Ectodermal cell (in vitro differentiated cells): ENCODE measurements around the gene C22orf15. TPM values are rescaled to one million over a fixed set of nuclear protein-coding genes. Genes with fewer than 3 reads are reported as not detected.
A peak's percentile ranks its signal among the peaks of the same experiment; 100 is the strongest.

Experiments used
- H3K27ac ChIP-seq: 2 replicates; pipeline ENCODE4 v1.7.0; 2013; ENCODE audit warnings: mild to moderate bottlenecking, low read depth, low read length; ENCODE audit not compliant: insufficient read depth, poor library complexity, severe bottlenecking
- H3K27me3 ChIP-seq: 2 replicates; pipeline ENCODE4 v1.7.0; 2013; ENCODE audit warnings: mild to moderate bottlenecking, low read length; ENCODE audit not compliant: insufficient read depth, control insufficient read depth, poor library complexity, severe bottlenecking
- H3K36me3 ChIP-seq: one replicate; pipeline ENCODE4 v1.7.0; 2013; ENCODE audit warnings: low read length; ENCODE audit not compliant: control insufficient read depth, insufficient read depth
- H3K4me1 ChIP-seq: one replicate; pipeline ENCODE4 v1.7.0; 2013; ENCODE audit warnings: low read length; ENCODE audit not compliant: control insufficient read depth, insufficient read depth
- H3K4me3 ChIP-seq: 2 replicates; pipeline ENCODE4 v1.7.0; 2013; ENCODE audit warnings: low read depth, low read length, control low read depth; ENCODE audit not compliant: insufficient read depth
- H3K9me3 ChIP-seq: 2 replicates; pipeline ENCODE4 v1.7.0; 2013; ENCODE audit warnings: mild to moderate bottlenecking, low read length, moderate library complexity; ENCODE audit not compliant: control insufficient read depth
- WGBS, 2 experiments: methylation state at CpG; one replicate each; pipeline ENCODE4 v1.1.7; 2013; ENCODE audit warnings: missing lambda C conversion rate in 2 of 2; 5-methylcytosine and 5-hydroxymethylcytosine counted together
- polyA plus RNA-seq, 4 experiments: library from polyadenylated mRNA; stranded (reverse); fragments of 50-300 nt; gene quantifications; one replicate each; pipeline ENCODE4 v1.2.3, GENCODE V29; 2013

The C22orf15 gene
- 4.8 TPM for polyA plus RNA-seq (2013, experiment 1 of 4)
- polyA plus RNA-seq (2013, experiment 2 of 4), result 4.0 TPM
- 3.8 TPM for polyA plus RNA-seq (2013, experiment 3 of 4)
- 3.9 TPM for polyA plus RNA-seq (2013, experiment 4 of 4)

- H3K4me1 ChIP-seq, result peaks cover 20% of the 10 kb centered on the region
- peak within 1 kb of the TSS; percentile 2 for H3K4me3 ChIP-seq
- no peaks in the 10 kb centered on the region for H3K36me3 ChIP-seq
- no peaks in the 10 kb centered on the region for H3K27me3 ChIP-seq
- 72 to 73% methylated on average over 23 of the region's 23 CpGs for WGBS, 2 experiments
- H3K9me3 ChIP-seq, result no peaks in the 10 kb centered on the region
- no peak within 1 kb of the TSS for H3K27ac ChIP-seq
These were observed at the start of gene C22orf15 for GRCh38 chr22:23762842-23763578. TSS of gene C22orf15 (plus strand) at chr22:23762990. CDS start at chr22:23763307, 317 bp downstream.

- Histone ChIP-seq H3K4me1 (no peaks in the 10 kb centered on the region), H3K36me3 (peaks cover 8% of the 10 kb centered on the region), H3K4me3 (no peak overlapping the region), H3K9me3 (no peaks in the 10 kb centered on the region), H3K27ac (no peak overlapping the region), H3K27me3 (no peaks in the 10 kb centered on the region)
- 93 to 95% methylated on average over 28 of the region's 28 CpGs for WGBS, 2 experiments
These were observed 48.8 kb upstream of the C22orf15 start for GRCh38 chr22:23713696-23714595.

GRCh38 chr22:23714596-23715578 lies 47.9 kb upstream of the C22orf15 start:
- Histone ChIP-seq H3K4me1 (no peaks in the 10 kb centered on the region), H3K27ac (no peak overlapping the region), H3K27me3 (no peaks in the 10 kb centered on the region), H3K4me3 (no peak overlapping the region), H3K36me3 (peaks cover 6% of the 10 kb centered on the region), H3K9me3 (no peaks in the 10 kb centered on the region)
- WGBS, 2 experiments, result 91 to 94% methylated on average over 23 of the region's 23 CpGs

GRCh38 chr22:23715806-23716375 lies 46.9 kb upstream of the C22orf15 start:
- WGBS, 2 experiments, result 91 to 94% methylated on average over 18 of the region's 18 CpGs
- H3K9me3 ChIP-seq, result no peaks in the 10 kb centered on the region
- H3K4me3 ChIP-seq, result no peak overlapping the region
- no peaks in the 10 kb centered on the region for H3K4me1 ChIP-seq
- H3K36me3 ChIP-seq, result no peaks in the 10 kb centered on the region
- no peaks in the 10 kb centered on the region for H3K27me3 ChIP-seq
- H3K27ac ChIP-seq, result no peak overlapping the region

GRCh38 chr22:23716811-23717801 lies 45.7 kb upstream of the C22orf15 start:
- H3K27ac ChIP-seq, result no peak overlapping the region

GRCh38 chr22:23718371-23719165 lies 44.2 kb upstream of the C22orf15 start:
- no peaks in the 10 kb centered on the region for H3K27me3 ChIP-seq
- 94 to 97% methylated on average over 17 of the region's 17 CpGs for WGBS, 2 experiments
- no peaks in the 10 kb centered on the region for H3K36me3 ChIP-seq
- H3K27ac ChIP-seq, result no peak overlapping the region
- no peaks in the 10 kb centered on the region for H3K9me3 ChIP-seq
- no peak overlapping the region for H3K4me3 ChIP-seq
- H3K4me1 ChIP-seq, result no peaks in the 10 kb centered on the region

More at GRCh38 chr22:23716811-23717801, 45.7 kb upstream of the C22orf15 start:
- no peaks in the 10 kb centered on the region for H3K36me3 ChIP-seq
- no peaks in the 10 kb centered on the region for H3K27me3 ChIP-seq
- H3K4me1 ChIP-seq, result no peaks in the 10 kb centered on the region
- H3K9me3 ChIP-seq, result no peaks in the 10 kb centered on the region
- peak overlapping the region; percentile 82 for H3K4me3 ChIP-seq
- WGBS, 2 experiments, result 5% methylated on average over 84 of the region's 84 CpGs

GRCh38 chr22:23720855-23721254 lies 41.9 kb upstream of the C22orf15 start:
- Histone ChIP-seq H3K27me3 (no peaks in the 10 kb centered on the region), H3K36me3 (no peaks in the 10 kb centered on the region), H3K9me3 (no peaks in the 10 kb centered on the region), H3K4me3 (no peak overlapping the region), H3K4me1 (no peaks in the 10 kb centered on the region), H3K27ac (no peak overlapping the region)
- 90 to 97% methylated on average over 6 of the region's 6 CpGs for WGBS, 2 experiments

- no peaks in the 10 kb centered on the region for H3K27me3 ChIP-seq
- 87 to 94% methylated on average over 4 of the region's 4 CpGs for WGBS, 2 experiments
- H3K4me3 ChIP-seq, result no peak overlapping the region
- no peaks in the 10 kb centered on the region for H3K36me3 ChIP-seq
- no peaks in the 10 kb centered on the region for H3K4me1 ChIP-seq
- no peaks in the 10 kb centered on the region for H3K9me3 ChIP-seq
- no peak overlapping the region for H3K27ac ChIP-seq
These were observed 40.6 kb upstream of the C22orf15 start for GRCh38 chr22:23722160-23722559.
